Immature natural killer cell (primary cell): ENCODE results near the gene CSTA. TPM values are rescaled to one million over a fixed set of nuclear protein-coding genes. Genes with fewer than 3 reads are reported as not detected.

Experiments used
- DNase-seq, 3 donors: peaks; one replicate each; pipeline ENCODE4 v3.0.0; 2022; ENCODE audit warnings: mixed read lengths in 1 of 3
- H3K27ac Mint-ChIP-seq, 6 donors: one replicate each; pipeline ENCODE4 v1.8.0; 2020; ENCODE audit warnings: mixed read lengths in 6 of 6, mild to moderate bottlenecking in 5 of 6, inconsistent platforms in 4 of 6, moderate library complexity in 3 of 6
- H3K27me3 Mint-ChIP-seq, 3 donors: one replicate each; pipeline ENCODE4 v1.8.0; 2020 to 2021; ENCODE audit warnings: low read depth in 3 of 3, mild to moderate bottlenecking in 3 of 3, mixed read lengths in 3 of 3, moderate library complexity in 3 of 3, inconsistent platforms in 1 of 3
- H3K36me3 Mint-ChIP-seq, 3 donors: one replicate each; pipeline ENCODE4 v1.8.0; 2020; ENCODE audit warnings: mixed read lengths in 3 of 3, inconsistent platforms in 2 of 3, mild to moderate bottlenecking in 2 of 3
- H3K4me1 Mint-ChIP-seq, 2 donors: one replicate each; pipeline ENCODE4 v1.8.0; 2020; ENCODE audit warnings: inconsistent platforms in 2 of 2, mild to moderate bottlenecking in 2 of 2, mixed read lengths in 2 of 2, moderate library complexity in 1 of 2
- H3K4me3 Mint-ChIP-seq, 5 donors: one replicate each; pipeline ENCODE4 v1.8.0; 2020; ENCODE audit warnings: mild to moderate bottlenecking in 5 of 5, mixed read lengths in 5 of 5, inconsistent platforms in 3 of 5, moderate library complexity in 3 of 5
- H3K9me3 Mint-ChIP-seq, 6 donors: one replicate each; pipeline ENCODE4 v1.8.0; 2020; ENCODE audit warnings: mild to moderate bottlenecking in 6 of 6, mixed read lengths in 6 of 6, inconsistent platforms in 4 of 6, moderate library complexity in 3 of 6
- polyA plus RNA-seq, 3 donors: library from polyadenylated mRNA; unstranded; fragments of 300-500 nt; fragmentation: Illumina TruSeq; gene quantifications; one replicate each; pipeline ENCODE4 v1.2.3, GENCODE V29; 2021

Gene CSTA
- polyA plus RNA-seq, 3 donors from 2014 or later, result 0.63 to 4.1 (median 1.5) TPM

- H3K4me1 Mint-ChIP-seq, result no peaks in the 10 kb centered on the region
Observed at GRCh38 chr3:122307976-122308375, 17.1 kb upstream of the CSTA start.

GRCh38 chr3:122310361-122310760, 14.7 kb upstream of the CSTA start:
- DNase-seq, result no peak
- no peak overlapping the region for H3K27ac Mint-ChIP-seq
- no peak overlapping the region for H3K4me3 Mint-ChIP-seq
- H3K4me1 Mint-ChIP-seq, result no peaks in the 10 kb centered on the region
- H3K36me3 Mint-ChIP-seq, result no peaks in the 10 kb centered on the region
- no peaks in the 10 kb centered on the region for H3K9me3 Mint-ChIP-seq
- H3K27me3 Mint-ChIP-seq, result peaks cover under 1 to 5% (median 2%) of the 10 kb centered on the region in 3 donors

More at GRCh38 chr3:122307976-122308375, 17.1 kb upstream of the CSTA start:
- Mint-ChIP-seq H3K36me3 (no peaks in the 10 kb centered on the region), H3K27me3 (peaks cover 0 to 5% (median 2%) of the 10 kb centered on the region in 3 donors), H3K4me3 (no peak overlapping the region), H3K9me3 (no peaks in the 10 kb centered on the region), H3K27ac (no peak overlapping the region)
- no peak for DNase-seq

GRCh38 chr3:122312826-122313225, 12.2 kb upstream of the CSTA start:
- Mint-ChIP-seq H3K4me3 (no peak overlapping the region), H3K27ac (no peak overlapping the region)
- DNase-seq, result no peak

GRCh38 chr3:122313281-122313680, 11.8 kb upstream of the CSTA start:
- Mint-ChIP-seq H3K36me3 (no peaks in the 10 kb centered on the region), H3K9me3 (peaks cover 0 to 3% (median 0%) of the 10 kb centered on the region in 6 donors), H3K4me1 (no peaks in the 10 kb centered on the region), H3K27me3 (peaks cover 2 to 5% (median 2%) of the 10 kb centered on the region in 3 donors), H3K4me3 (no peak overlapping the region), H3K27ac (no peak overlapping the region)
- no peak for DNase-seq

More at GRCh38 chr3:122312826-122313225, 12.2 kb upstream of the CSTA start:
- Mint-ChIP-seq H3K9me3 (no peaks in the 10 kb centered on the region), H3K4me1 (no peaks in the 10 kb centered on the region), H3K27me3 (peaks cover 2 to 5% (median 2%) of the 10 kb centered on the region in 3 donors), H3K36me3 (no peaks in the 10 kb centered on the region)

- H3K27ac Mint-ChIP-seq, result no peak overlapping the region
Observed at GRCh38 chr3:122314228-122314876, 10.7 kb upstream of the CSTA start.

GRCh38 chr3:122315619-122316018, 9.4 kb upstream of the CSTA start:
- no peak overlapping the region for H3K27ac Mint-ChIP-seq
- H3K4me3 Mint-ChIP-seq, result no peak overlapping the region
- peaks cover 0 to 7% (median 1%) of the 10 kb centered on the region in 6 donors for H3K9me3 Mint-ChIP-seq
- DNase-seq, result no peak
- no peaks in the 10 kb centered on the region for H3K4me1 Mint-ChIP-seq
- H3K27me3 Mint-ChIP-seq, result peaks cover 0 to 2% (median 2%) of the 10 kb centered on the region in 3 donors
- no peaks in the 10 kb centered on the region for H3K36me3 Mint-ChIP-seq

More at GRCh38 chr3:122314228-122314876, 10.7 kb upstream of the CSTA start:
- DNase-seq, result no peak
- Mint-ChIP-seq H3K36me3 (no peaks in the 10 kb centered on the region), H3K9me3 (peaks cover 0 to 4% (median 0%) of the 10 kb centered on the region in 6 donors), H3K4me3 (no peak overlapping the region), H3K4me1 (no peaks in the 10 kb centered on the region), H3K27me3 (peaks cover 2 to 3% (median 2%) of the 10 kb centered on the region in 3 donors)

GRCh38 chr3:122316368-122316767, 8.7 kb upstream of the CSTA start:
- Mint-ChIP-seq H3K4me3 (no peak overlapping the region), H3K36me3 (no peaks in the 10 kb centered on the region), H3K4me1 (no peaks in the 10 kb centered on the region), H3K27ac (no peak overlapping the region), H3K27me3 (peaks cover 0 to 2% (median 2%) of the 10 kb centered on the region in 3 donors), H3K9me3 (peaks cover 0 to 7% (median 1%) of the 10 kb centered on the region in 6 donors)
- DNase-seq, result no peak

GRCh38 chr3:122318620-122319019, 6.4 kb upstream of the CSTA start:
- no peak for DNase-seq

GRCh38 chr3:122322095-122323075, 2.7 kb upstream of the CSTA start:
- no peak overlapping the region for H3K27ac Mint-ChIP-seq
- H3K4me3 Mint-ChIP-seq, result no peak overlapping the region
- H3K36me3 Mint-ChIP-seq, result no peaks in the 10 kb centered on the region
- peaks cover 0 to 3% (median 1%) of the 10 kb centered on the region in 3 donors for H3K27me3 Mint-ChIP-seq
- no peaks in the 10 kb centered on the region for H3K4me1 Mint-ChIP-seq
- H3K9me3 Mint-ChIP-seq, result peaks cover 0 to 7% (median 1%) of the 10 kb centered on the region in 6 donors
- no peak for DNase-seq

More at GRCh38 chr3:122318620-122319019, 6.4 kb upstream of the CSTA start:
- no peaks in the 10 kb centered on the region for H3K4me1 Mint-ChIP-seq
- no peaks in the 10 kb centered on the region for H3K36me3 Mint-ChIP-seq
- H3K4me3 Mint-ChIP-seq, result no peak overlapping the region
- peaks cover 0 to 3% (median 2%) of the 10 kb centered on the region in 3 donors for H3K27me3 Mint-ChIP-seq
- H3K27ac Mint-ChIP-seq, result no peak overlapping the region
- peaks cover 0 to 7% (median 1%) of the 10 kb centered on the region in 6 donors for H3K9me3 Mint-ChIP-seq

GRCh38 chr3:122325769-122326168, 721 bp downstream of the CSTA start:
- Mint-ChIP-seq H3K4me3 (no peak overlapping the region), H3K27ac (no peak overlapping the region), H3K9me3 (no peaks in the 10 kb centered on the region), H3K36me3 (no peaks in the 10 kb centered on the region), H3K27me3 (peaks cover 0 to 6% (median 1%) of the 10 kb centered on the region in 3 donors), H3K4me1 (no peaks in the 10 kb centered on the region)
- DNase-seq, result no peak

- Mint-ChIP-seq H3K4me1 (no peaks in the 10 kb centered on the region), H3K27me3 (peaks cover 0 to 8% (median 3%) of the 10 kb centered on the region in 3 donors), H3K27ac (no peak overlapping the region), H3K36me3 (no peaks in the 10 kb centered on the region), H3K4me3 (no peak overlapping the region), H3K9me3 (no peaks in the 10 kb centered on the region)
- no peak for DNase-seq
Observed at GRCh38 chr3:122331886-122332285, 6.8 kb downstream of the CSTA start.

GRCh38 chr3:122332551-122332950, 7.5 kb downstream of the CSTA start:
- Mint-ChIP-seq H3K36me3 (no peaks in the 10 kb centered on the region), H3K27me3 (peaks cover 0 to 8% (median 3%) of the 10 kb centered on the region in 3 donors), H3K9me3 (no peaks in the 10 kb centered on the region), H3K4me1 (no peaks in the 10 kb centered on the region), H3K4me3 (no peak overlapping the region), H3K27ac (no peak overlapping the region)
- no peak for DNase-seq

- DNase-seq, result no peak
- Mint-ChIP-seq H3K9me3 (no peaks in the 10 kb centered on the region), H3K27ac (no peak overlapping the region), H3K36me3 (no peaks in the 10 kb centered on the region), H3K4me1 (no peaks in the 10 kb centered on the region), H3K27me3 (peaks cover 0 to 6% (median 4%) of the 10 kb centered on the region in 3 donors), H3K4me3 (no peak overlapping the region)
Observed at GRCh38 chr3:122342803-122343202, 17.8 kb downstream of the CSTA start.

GRCh38 chr3:122343654-122344053, 18.6 kb downstream of the CSTA start:
- no peaks in the 10 kb centered on the region for H3K36me3 Mint-ChIP-seq
- H3K4me3 Mint-ChIP-seq, result no peak overlapping the region
- H3K27me3 Mint-ChIP-seq, result peaks cover 0 to 7% (median 7%) of the 10 kb centered on the region in 3 donors
- H3K9me3 Mint-ChIP-seq, result no peaks in the 10 kb centered on the region
- no peaks in the 10 kb centered on the region for H3K4me1 Mint-ChIP-seq
- no peak overlapping the region for H3K27ac Mint-ChIP-seq
- DNase-seq, result no peak
